ENCODE data around the gene NMRAL1.

- TF ChIP-seq CTCF (IDR thresholded peaks at IDR 0.05) (no peak), EZH2phosphoT487 (IDR thresholded peaks at IDR 0.05) (no peak)
Measured at GRCh38 chr16:4520913-4521312, 46.5 kb upstream of the NMRAL1 start.
